ENCODE data around the gene FREM2.

The FREM2 gene

GRCh38 chr13:38687246-38688229, 661 bp downstream of the FREM2 start:
- no peak for DNase-seq (ENCODE audit: low spot score)

- no peak for DNase-seq (ENCODE audit: low spot score)
Measured at GRCh38 chr13:38688674-38689073, 1.8 kb downstream of the FREM2 start.

GRCh38 chr13:38690231-38690630, 3.4 kb downstream of the FREM2 start:
- no peak for DNase-seq (ENCODE audit: low spot score)

- DNase-seq (ENCODE audit: low spot score) = no peak
Measured at GRCh38 chr13:38693168-38693567, 6.3 kb downstream of the FREM2 start.

GRCh38 chr13:38693641-38694040, 6.8 kb downstream of the FREM2 start:
- DNase-seq (ENCODE audit: low spot score) = no peak

GRCh38 chr13:38697197-38697596, 10.3 kb downstream of the FREM2 start:
- DNase-seq (ENCODE audit: low spot score) = no peak

GRCh38 chr13:38697628-38698333, 10.9 kb downstream of the FREM2 start:
- DNase-seq (ENCODE audit: low spot score) = no peak

GRCh38 chr13:38700051-38700450, 13.2 kb downstream of the FREM2 start:
- DNase-seq (ENCODE audit: low spot score) = no peak

- DNase-seq (ENCODE audit: low spot score) = no peak
Measured at GRCh38 chr13:38702669-38703068, 15.8 kb downstream of the FREM2 start.

GRCh38 chr13:38703255-38703654, 16.4 kb downstream of the FREM2 start:
- no peak for DNase-seq (ENCODE audit: low spot score)

- DNase-seq (ENCODE audit: low spot score) = no peak
Measured at GRCh38 chr13:38705365-38705764, 18.5 kb downstream of the FREM2 start.

GRCh38 chr13:38707460-38707859, 20.6 kb downstream of the FREM2 start:
- no peak for DNase-seq (ENCODE audit: low spot score)

GRCh38 chr13:38713046-38713445, 26.2 kb downstream of the FREM2 start:
- no peak for DNase-seq (ENCODE audit: low spot score)

- no peak for DNase-seq (ENCODE audit: low spot score)
Measured at GRCh38 chr13:38718374-38718773, 31.5 kb downstream of the FREM2 start.

GRCh38 chr13:38730332-38730731, 43.5 kb downstream of the FREM2 start:
- no peak for DNase-seq (ENCODE audit: low spot score)

- no peak for DNase-seq (ENCODE audit: low spot score)
Measured at GRCh38 chr13:38733146-38733545, 46.3 kb downstream of the FREM2 start.

- no peak for DNase-seq (ENCODE audit: low spot score)
Measured at GRCh38 chr13:38735665-38736440, 49.0 kb downstream of the FREM2 start.

GRCh38 chr13:38743466-38743865, 56.6 kb downstream of the FREM2 start:
- no peak for DNase-seq (ENCODE audit: low spot score)

- DNase-seq (ENCODE audit: low spot score) = no peak
Measured at GRCh38 chr13:38752686-38753085, 65.8 kb downstream of the FREM2 start.

- DNase-seq (ENCODE audit: low spot score) = no peak
Measured at GRCh38 chr13:38753878-38754277, 67.0 kb downstream of the FREM2 start.

- DNase-seq (ENCODE audit: low spot score) = no peak
Measured at GRCh38 chr13:38755793-38756192, 68.9 kb downstream of the FREM2 start.

- DNase-seq (ENCODE audit: low spot score) = no peak
Measured at GRCh38 chr13:38758277-38758676, 71.4 kb downstream of the FREM2 start.

Measured in AG08396 (cell line).